Measurements from ENCODE around the gene SFXN3. TPM values are rescaled to one million over a fixed set of nuclear protein-coding genes. Genes with fewer than 3 reads are reported as not detected.

SFXN3 gene
- total and polyA plus RNA-seq, 9 donors, result 20.2 to 51.5 (median 28.6) TPM

GRCh38 chr10:101014230-101014884, 16.7 kb upstream of the SFXN3 start:
- H3K9me3 ChIP-seq, result no peaks in the 10 kb centered on the region
- no peaks in the 10 kb centered on the region for H3K36me3 ChIP-seq
- H3K4me3 ChIP-seq, result no peak overlapping the region
- H3K27me3 ChIP-seq, result no peaks in the 10 kb centered on the region
- no peak for TF ChIP-seq POLR2A (IDR thresholded peaks at IDR 0.05)
- TF ChIP-seq EP300 (IDR thresholded peaks at IDR 0.05), result no peak
- peak; percentile 67 to 87 (median 82) for TF ChIP-seq CTCF (IDR thresholded peaks at IDR 0.05)
- DNase-seq, result peak; percentile 68 to 91 (median 87)
- H3K4me1 ChIP-seq (ENCODE audit: insufficient read depth), result peaks cover 3% of the 10 kb centered on the region
- WGBS, 3 donors, result 16 to 19% (median 16%) methylated on average over 10 to 11 of the region's 11 CpGs
- intact Hi-C loops (cut with DNase I), result no loop called here
- H3K27ac ChIP-seq, result no peak overlapping the region

- Histone ChIP-seq H3K36me3 (no peaks in the 10 kb centered on the region), H3K27ac (no peak overlapping the region), H3K4me3 (no peak overlapping the region), H3K27me3 (no peaks in the 10 kb centered on the region), H3K9me3 (no peaks in the 10 kb centered on the region), H3K4me1 (ENCODE audit: insufficient read depth) (peaks cover 3% of the 10 kb centered on the region)
- intact Hi-C loops (cut with DNase I), result no loop called here
- no peak for DNase-seq
- 30 to 44% (median 37%) methylated on average over 7 of the region's 7 CpGs for WGBS, 3 donors
- TF ChIP-seq CTCF (IDR thresholded peaks at IDR 0.05) (no peak), POLR2A (IDR thresholded peaks at IDR 0.05) (no peak), EP300 (IDR thresholded peaks at IDR 0.05) (no peak)
These were observed 16.0 kb upstream of the SFXN3 start for GRCh38 chr10:101014966-101015581.

- 85 to 86% (median 85%) methylated on average over 8 of the region's 8 CpGs for WGBS, 3 donors
- no peaks in the 10 kb centered on the region for H3K36me3 ChIP-seq
- DNase-seq, result no peak
- H3K27me3 ChIP-seq, result no peaks in the 10 kb centered on the region
- no peak overlapping the region for H3K4me3 ChIP-seq
- H3K27ac ChIP-seq, result no peak overlapping the region
- H3K4me1 ChIP-seq (ENCODE audit: insufficient read depth), result peaks cover 3% of the 10 kb centered on the region
- intact Hi-C loops (cut with DNase I), result no loop called here
- H3K9me3 ChIP-seq, result no peaks in the 10 kb centered on the region
- no peak for TF ChIP-seq EP300 (IDR thresholded peaks at IDR 0.05)
- no peak for TF ChIP-seq POLR2A (IDR thresholded peaks at IDR 0.05)
- TF ChIP-seq CTCF (IDR thresholded peaks at IDR 0.05), result no peak
These were observed 15.5 kb upstream of the SFXN3 start for GRCh38 chr10:101015582-101015973.

- TF ChIP-seq POLR2A (IDR thresholded peaks at IDR 0.05) (no peak), CTCF (IDR thresholded peaks at IDR 0.05) (no peak), EP300 (IDR thresholded peaks at IDR 0.05) (no peak)
- Histone ChIP-seq H3K36me3 (no peaks in the 10 kb centered on the region), H3K9me3 (no peaks in the 10 kb centered on the region), H3K27me3 (no peaks in the 10 kb centered on the region), H3K27ac (no peak overlapping the region), H3K4me3 (no peak overlapping the region), H3K4me1 (ENCODE audit: insufficient read depth) (peaks cover 3% of the 10 kb centered on the region)
- 60 to 79% (median 71%) methylated on average over 5 of the region's 5 CpGs for WGBS, 3 donors
- DNase-seq, result no peak
- intact Hi-C loops (cut with DNase I), result no loop called here
These were observed 14.2 kb upstream of the SFXN3 start for GRCh38 chr10:101016814-101017213.
